ENCODE measurements around the gene TNFAIP1.
"Not testable (repeated sequence)": the region's sequence is repeated elsewhere in the genome, so short reads cannot be mapped to it uniquely, and the experiment has no call there.

TNFAIP1 gene

DNA sequence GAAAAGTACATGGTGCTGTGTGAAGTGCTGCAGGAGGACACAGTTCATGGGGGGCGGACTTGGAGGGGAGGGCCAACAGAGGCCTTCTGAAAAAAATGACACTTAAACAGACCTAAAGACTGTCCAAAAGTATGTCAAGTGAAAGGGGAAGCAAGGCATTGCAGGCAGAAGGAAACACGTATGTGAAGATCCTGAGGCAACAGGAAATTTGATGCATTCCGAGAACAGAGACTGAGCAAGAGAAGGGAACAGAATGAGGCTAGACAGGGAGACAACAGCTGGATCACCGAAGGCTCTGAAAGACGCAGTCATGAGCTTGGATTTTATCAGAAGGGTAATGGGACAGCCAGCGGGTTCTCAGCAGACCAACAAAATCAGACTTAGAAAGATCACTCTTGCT, 1.4 kb upstream of the TNFAIP1 start:
- H3K4me3 ChIP-seq (ENCODE audit: low read depth, low read length) = peak overlapping the region; percentile 99
- TF ChIP-seq, protein P1, sequence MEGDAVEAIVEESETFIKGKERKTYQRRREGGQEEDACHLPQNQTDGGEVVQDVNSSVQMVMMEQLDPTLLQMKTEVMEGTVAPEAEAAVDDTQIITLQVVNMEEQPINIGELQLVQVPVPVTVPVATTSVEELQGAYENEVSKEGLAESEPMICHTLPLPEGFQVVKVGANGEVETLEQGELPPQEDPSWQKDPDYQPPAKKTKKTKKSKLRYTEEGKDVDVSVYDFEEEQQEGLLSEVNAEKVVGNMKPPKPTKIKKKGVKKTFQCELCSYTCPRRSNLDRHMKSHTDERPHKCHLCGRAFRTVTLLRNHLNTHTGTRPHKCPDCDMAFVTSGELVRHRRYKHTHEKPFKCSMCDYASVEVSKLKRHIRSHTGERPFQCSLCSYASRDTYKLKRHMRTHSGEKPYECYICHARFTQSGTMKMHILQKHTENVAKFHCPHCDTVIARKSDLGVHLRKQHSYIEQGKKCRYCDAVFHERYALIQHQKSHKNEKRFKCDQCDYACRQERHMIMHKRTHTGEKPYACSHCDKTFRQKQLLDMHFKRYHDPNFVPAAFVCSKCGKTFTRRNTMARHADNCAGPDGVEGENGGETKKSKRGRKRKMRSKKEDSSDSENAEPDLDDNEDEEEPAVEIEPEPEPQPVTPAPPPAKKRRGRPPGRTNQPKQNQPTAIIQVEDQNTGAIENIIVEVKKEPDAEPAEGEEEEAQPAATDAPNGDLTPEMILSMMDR (IDR thresholded peaks at IDR 0.05; ENCODE audit: low read depth, low read length) = no peak

DNA sequence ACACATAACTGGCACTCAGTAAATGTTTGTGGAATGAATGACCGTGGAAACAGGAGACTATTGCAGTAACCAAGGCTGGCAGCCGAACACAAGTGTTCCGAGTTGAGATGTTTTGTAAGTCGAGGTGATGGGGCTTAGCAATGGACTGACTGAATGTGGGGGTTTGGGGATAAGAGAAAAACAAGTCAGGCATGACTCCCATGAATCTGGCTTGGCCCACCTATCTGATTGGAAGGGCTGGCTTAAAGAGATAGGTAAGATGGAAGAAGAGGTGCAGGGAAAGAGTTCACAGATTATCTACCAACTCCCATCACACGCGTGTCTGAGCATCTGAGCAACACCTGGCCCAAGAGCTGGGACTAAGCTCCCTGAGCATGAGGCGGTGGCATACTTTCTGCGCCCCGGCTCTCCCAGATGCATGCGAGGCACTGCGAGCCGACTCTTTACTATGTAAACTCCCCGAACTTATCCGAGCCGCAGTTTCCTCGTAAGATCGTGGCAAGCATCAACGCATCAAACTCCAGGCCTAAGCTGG, 828 bp upstream of the TNFAIP1 start:
- TF ChIP-seq, protein P1 (IDR thresholded peaks at IDR 0.05; ENCODE audit: low read depth, low read length) = no peak
- H3K4me3 ChIP-seq (ENCODE audit: low read depth, low read length) = peak overlapping the region; percentile 99

DNA sequence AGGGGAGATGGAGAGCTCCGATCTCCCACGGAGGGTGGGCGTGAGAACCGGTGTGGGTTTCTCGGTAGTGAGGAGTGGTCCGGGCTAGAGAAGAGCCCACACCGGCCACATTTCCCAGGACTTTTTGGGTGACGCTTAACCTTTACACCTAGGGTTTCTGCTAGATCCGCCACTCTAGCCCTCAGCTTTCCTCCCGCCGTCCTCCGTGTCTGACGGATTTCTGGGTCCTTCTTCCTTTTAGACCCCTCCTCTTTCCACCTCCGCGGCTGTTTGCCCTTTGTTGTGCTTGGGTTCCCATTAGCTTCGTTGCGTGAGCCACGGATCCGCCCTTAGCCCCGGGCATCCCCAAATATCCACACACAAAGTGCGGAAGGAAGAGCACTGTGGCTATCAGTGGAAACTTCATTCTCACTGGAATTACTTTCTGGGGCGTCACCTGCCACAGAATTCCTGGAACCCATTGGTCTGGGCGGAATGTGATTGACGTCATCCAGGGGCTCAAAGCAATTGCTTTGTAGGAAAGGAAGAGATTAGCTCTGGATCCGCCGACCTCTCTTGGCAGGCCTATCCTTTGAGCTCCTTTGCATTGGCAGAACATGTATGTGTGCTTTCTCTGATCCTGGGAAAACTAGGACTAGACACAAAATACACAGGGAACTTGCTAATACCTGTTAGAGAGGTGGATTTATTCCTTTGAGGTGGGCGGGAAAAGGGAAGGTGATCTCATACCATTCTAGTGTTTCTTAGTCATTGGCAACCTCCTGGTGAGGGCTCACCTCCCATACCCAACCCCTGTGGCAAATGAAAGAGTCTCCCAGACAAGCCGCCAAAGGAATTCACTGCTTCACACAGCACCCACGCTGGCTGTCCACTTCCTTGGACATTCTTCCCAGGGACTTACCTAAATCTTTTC, 654 bp downstream of the TNFAIP1 start:
- TF ChIP-seq, protein P1 (IDR thresholded peaks at IDR 0.05; ENCODE audit: low read depth, low read length) = no peak
- H3K4me3 ChIP-seq (ENCODE audit: low read depth, low read length) = peak overlapping the region; percentile 99

DNA sequence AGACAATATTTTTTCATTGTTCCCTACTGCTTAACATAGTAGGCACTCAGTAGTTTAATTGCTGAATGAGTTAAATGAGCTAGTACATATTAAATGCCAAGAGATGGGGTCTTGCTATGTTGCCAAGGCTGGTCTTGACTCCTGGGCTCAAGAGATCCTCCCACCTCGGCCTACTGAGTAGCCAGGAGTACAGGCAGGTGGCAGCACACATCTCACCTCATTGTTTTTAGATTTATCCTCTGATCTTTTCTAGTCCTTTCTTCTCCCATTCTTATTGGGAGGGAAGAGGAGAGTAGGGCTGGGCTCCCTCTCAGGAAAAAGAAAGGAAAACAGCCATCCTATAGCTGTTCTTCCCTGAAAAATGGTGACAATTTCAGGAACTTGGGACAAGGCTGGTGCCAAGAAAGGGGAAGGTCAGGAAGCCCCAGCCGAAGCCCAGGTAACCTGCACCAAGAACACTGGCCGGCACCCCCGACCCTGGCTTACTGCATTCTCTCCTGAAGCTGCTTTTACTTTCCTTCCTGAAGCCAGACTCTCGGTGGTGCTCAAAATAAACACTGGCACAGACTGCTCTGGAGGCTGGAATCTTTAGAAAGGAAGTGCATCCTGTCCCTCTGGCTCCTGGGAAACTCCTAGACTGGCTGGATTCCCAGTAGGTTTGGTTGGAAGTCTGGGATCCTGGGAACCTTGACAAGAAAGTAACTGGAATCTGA, 2.7 kb downstream of the TNFAIP1 start:
- TF ChIP-seq, protein P1 (IDR thresholded peaks at IDR 0.05; ENCODE audit: low read depth, low read length) = no peak
- H3K4me3 ChIP-seq (ENCODE audit: low read depth, low read length) = peak overlapping the region; percentile 35

DNA sequence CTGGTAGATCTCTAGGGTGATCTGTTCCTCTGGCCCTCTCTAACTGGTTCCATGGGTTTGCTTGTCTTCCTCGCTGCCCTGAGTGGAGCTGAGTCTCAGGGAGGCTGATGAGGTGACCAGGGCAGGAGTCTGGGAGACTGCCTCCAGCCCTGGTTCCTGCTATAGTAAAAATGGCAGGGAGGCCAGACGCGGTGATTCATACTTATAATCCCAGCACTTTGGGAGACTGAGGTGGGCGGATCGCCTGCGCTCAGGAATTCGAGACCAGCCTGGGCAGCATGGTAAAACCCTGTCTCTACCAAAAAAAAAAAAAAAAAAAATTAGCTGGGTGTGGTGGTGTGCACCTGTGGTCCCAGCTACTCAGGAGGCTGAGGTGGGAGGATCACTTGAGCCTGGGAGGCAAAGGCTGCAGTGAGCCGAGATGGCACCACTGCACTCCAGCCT, 3.2 kb downstream of the TNFAIP1 start:
- not testable (repeated sequence) for H3K4me3 ChIP-seq (ENCODE audit: low read depth, low read length)

DNA sequence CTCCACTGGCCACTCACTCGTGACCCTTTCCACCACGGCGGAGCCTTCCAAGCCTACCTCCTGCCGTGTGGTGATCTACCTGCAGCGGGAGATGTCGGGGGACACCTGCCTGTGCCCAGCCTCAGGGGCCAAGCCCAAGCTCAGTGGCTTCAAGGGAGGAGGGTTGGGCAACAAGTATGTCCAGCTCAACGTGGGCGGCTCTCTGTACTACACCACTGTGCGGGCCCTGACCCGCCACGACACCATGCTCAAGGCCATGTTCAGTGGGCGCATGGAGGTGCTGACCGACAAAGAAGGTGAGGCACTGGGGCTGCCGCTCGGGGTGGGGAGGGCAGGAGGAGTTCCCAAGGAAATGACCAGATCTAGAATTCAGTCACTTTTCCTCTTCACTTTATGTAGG, 3.9 kb downstream of the TNFAIP1 start:
- no peak overlapping the region for H3K4me3 ChIP-seq (ENCODE audit: low read depth, low read length)
- TF ChIP-seq, protein P1 (IDR thresholded peaks at IDR 0.05; ENCODE audit: low read depth, low read length) = no peak

DNA sequence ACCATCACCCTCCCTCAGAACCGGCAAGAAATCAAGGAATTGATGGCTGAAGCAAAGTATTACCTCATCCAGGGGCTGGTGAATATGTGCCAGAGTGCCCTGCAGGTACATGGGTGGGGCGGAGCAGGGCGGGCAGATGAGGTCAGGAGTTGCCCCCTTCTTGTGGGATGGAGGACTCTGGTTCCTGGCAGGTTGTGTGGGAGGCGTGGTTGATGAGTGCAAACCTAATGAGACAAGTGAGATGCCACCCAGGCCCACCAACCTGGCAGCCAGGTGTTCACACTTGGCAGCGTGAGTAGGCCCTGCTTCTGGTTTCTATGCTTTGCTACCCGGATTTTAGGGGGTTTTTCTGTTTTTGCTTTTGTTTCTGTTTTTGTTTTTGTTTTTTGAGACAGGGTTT, 4.8 kb downstream of the TNFAIP1 start:
- TF ChIP-seq, protein P1 (IDR thresholded peaks at IDR 0.05; ENCODE audit: low read depth, low read length) = no peak
- H3K4me3 ChIP-seq (ENCODE audit: low read depth, low read length) = no peak overlapping the region

All from WI38 (cell line).